TTC549 (cell line): ENCODE measurements around the gene CDSN.
"Not testable (repeated sequence)": the region's sequence is repeated elsewhere in the genome, so short reads cannot be mapped to it uniquely, and the experiment has no call there.

Source experiments
- FAIRE-seq: peaks from 2 replicates; lab custom pipeline; 2012; peaks lifted over from hg19 to GRCh38; lab: Jason Lieb, UNC

CDSN gene, protein sequence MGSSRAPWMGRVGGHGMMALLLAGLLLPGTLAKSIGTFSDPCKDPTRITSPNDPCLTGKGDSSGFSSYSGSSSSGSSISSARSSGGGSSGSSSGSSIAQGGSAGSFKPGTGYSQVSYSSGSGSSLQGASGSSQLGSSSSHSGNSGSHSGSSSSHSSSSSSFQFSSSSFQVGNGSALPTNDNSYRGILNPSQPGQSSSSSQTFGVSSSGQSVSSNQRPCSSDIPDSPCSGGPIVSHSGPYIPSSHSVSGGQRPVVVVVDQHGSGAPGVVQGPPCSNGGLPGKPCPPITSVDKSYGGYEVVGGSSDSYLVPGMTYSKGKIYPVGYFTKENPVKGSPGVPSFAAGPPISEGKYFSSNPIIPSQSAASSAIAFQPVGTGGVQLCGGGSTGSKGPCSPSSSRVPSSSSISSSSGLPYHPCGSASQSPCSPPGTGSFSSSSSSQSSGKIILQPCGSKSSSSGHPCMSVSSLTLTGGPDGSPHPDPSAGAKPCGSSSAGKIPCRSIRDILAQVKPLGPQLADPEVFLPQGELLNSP

DNA sequence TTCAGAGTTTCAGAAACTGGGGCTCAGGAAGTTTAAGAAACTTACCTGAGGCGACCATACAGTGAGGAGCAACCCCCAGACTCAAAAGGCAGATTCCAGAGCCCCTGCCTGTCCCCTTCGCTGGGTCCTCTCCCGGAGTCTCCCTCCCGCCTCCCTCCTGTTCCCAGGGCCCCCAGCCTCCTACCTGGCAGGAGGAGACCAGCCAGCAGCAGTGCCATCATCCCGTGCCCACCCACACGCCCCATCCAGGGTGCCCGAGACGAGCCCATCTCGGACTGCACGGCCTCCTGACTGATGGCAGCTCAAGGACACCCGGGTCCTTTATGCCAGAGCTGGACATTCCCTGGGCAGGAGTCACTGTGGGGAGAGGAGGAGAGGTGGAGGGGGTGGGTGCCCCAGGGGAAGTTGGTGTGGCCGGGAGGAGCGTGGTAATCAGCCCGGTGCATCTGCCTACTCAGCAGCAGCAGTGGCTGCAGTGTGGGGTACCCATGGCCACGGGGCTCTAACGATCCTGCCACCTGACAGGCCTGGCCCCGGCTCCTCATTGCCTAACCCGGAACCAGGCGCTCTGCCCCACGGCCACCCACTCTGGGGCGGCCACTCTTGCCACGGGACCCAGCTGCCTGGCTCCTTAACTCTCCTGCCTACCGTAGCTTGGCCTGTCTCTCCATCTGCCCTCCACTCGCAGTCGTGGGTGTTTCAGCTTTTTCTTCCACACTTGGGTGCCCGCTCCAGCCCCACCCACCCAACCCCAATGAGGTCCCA lies at the start of gene CDSN:
TSS of gene CDSN (minus strand) at position 296 of the 765 bp plus-strand sequence. CDS start at position 269, 27 bp downstream.
- no peak for FAIRE-seq

DNA sequence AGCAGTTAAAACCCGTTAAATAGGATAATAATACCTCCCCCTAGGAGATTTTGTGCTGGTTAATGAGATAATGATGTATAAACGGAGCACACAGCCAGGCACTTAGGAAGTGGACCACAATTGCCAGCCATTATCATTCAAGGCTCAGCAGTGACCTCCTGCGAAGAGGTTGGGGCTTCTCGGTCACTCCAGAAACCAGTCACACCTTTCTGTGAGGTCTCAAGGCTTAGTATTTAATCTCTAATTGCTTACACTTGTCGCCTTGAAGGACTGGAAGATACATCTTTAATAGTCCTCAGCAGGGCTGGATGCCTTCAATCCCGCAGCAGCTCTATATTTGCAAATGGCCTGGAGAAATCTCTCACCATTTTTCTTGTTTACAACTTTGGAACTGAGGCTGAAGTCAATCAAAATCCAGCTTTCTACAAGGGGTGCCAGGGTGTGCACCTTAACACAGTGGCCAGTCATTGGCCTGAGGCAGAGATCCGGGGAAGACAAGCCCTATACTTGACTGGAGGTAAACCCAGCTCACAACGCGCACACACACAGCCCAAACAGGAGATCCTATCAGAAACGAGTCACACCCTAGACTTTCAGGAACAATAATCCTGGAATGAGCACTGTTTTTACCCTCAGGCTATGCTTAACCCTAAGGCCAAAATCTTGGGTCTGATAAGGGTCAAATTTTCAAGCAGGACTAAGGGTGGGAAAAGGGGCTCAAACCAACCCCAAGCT lies 49.0 kb upstream of the CDSN start:
- no peak for FAIRE-seq

DNA sequence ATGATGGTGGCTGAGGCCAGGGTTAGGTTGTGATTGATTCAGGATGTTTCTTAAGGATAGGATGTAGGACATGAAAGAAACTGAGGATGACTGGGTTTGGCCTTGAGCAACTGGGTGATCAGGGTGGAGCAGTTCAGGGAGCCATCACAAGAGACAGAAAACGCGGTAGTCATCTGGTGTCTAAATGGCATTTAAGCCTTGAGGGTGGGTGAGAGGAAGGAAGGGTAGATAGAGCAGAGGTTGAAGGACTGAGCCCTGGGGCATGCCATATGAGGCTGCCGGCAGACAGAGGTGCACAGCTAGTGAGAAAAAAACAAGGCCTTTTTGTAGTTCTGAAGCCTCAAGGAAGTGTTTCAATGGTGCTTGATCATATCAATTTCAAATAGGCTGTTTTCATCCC lies 48.4 kb upstream of the CDSN start:
- FAIRE-seq = no peak

DNA sequence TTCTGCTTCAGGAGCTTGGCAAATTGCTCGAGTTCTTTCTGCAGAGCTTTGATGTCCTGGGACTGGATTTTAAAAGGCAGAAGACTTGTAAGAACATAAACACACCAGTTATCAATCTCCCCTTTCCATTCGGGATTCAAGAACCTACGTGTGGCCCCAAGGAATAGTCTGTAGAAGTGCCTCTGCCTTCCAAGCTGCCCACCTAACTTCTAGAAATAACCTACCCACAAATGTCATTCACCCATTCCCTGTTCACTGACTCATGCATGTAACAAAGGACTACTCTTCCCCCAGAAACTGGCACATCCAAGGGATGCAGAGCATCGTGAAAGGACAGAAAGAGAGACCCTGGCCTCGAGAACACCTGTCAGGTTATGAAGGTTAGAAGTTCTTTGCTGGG lies 45.7 kb upstream of the CDSN start:
- FAIRE-seq = no peak

DNA sequence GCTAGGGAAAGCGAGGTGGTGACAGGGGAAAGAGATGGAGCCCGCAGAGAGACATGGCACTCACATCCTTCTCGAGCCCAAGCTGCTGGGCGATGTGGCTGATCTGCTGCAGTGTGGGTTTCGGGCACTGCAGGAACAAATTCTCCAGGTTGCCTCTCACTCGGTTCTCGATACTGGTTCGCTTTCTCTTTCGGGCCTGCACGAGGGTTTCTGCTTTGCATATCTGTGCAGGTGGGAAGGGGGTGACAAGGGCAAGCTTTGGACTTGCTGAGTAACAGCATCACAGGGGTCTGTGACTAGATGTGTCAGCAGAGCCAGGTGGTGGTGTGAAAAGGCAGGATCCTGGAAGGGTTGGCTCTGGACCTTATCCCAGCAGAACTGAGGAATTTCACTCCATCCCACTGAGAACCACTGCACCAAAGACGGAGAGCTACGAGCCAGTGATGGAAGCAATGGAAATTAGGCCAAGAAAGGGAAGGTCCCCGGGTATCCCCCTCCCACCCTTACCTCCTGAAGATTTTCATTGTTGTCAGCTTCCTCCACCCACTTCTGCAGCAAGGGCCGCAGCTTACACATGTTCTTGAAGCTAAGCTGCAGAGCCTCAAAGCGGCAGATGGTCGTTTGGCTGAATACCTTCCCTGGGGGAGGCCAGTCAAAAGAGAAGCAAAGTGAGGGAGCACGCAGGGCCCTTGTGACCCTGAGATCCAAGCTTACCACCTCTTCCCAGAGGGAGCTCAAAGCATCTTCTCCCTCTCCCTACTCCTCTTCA lies 45.0 kb upstream of the CDSN start:
- FAIRE-seq = not testable (repeated sequence)

DNA sequence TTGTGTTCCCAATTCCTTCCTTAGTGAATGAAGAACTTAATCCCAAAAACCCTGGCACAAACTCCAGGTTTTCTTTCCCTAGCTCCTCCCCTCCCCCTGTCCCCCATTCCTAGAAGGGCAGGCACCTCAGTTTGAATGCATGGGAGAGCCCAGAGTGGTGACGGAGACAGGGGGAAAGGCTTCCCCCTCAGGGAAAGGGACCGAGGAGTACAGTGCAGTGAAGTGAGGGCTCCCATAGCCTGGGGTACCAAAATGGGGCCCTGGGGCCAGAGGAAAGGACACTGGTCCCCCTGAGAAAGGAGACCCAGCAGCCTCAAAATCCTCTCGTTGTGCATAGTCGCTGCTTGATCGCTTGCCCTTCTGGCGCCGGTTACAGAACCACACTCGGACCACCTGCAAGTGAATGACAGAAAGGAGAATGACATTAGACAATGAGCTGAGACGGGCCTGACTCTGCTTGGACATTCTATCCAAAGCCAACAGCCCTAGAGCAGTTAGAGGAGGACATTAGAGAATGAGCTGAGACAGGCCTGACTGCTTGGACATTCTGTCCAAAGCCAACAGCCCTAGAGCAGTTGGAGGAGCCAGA lies 44.3 kb upstream of the CDSN start:
- FAIRE-seq = not testable (repeated sequence)

DNA sequence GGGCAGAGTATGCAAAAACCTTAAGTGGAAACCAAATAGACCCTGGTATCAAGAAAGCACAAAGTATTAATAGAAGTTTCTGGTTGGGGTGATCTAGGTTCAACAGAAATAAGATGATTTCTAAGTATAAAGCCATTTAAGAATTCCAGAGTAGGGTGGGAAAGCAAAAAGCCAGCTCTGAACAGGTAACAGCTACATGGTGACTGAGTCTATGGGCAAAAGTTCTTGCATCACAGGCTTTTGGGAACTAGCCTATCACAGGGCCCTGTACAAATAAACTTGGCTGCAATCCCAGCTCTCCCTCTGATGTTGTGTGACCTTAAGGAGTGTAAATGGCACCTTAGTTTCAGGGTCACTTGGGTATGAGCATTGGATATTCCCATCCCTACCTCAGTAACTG lies 43.7 kb upstream of the CDSN start:
- FAIRE-seq = no peak

DNA sequence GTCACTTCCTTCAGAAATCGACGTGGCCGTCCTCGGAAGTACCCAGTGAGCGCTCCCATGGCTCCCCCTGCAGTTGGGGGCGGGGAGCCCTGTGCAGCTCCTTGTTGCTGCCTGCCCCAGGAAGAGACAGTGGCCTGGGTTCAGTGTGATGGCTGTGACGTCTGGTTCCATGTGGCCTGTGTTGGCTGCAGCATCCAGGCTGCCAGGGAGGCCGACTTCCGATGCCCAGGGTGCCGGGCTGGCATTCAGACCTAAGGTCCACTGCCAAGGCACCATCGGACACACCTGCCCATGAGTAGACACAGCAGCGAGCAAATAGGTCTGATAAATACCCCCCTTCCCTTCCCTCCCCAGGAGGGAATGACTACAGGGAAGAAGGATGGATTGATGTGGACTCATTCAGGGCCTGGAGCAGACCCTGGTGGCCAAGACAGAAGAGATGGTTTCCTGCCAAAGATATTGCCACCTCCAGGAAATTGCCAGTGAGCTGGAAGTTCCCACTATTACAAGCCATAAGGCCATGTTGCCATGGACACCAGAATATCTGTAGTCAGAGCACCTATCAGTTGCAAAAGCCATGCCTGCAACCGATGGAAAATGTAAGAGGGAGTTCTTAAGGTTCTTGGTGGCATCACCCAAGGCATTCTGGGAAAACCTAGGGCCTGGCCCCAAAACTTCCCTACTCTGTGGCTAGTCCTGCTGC lies 42.4 kb upstream of the CDSN start:
- no peak for FAIRE-seq

DNA sequence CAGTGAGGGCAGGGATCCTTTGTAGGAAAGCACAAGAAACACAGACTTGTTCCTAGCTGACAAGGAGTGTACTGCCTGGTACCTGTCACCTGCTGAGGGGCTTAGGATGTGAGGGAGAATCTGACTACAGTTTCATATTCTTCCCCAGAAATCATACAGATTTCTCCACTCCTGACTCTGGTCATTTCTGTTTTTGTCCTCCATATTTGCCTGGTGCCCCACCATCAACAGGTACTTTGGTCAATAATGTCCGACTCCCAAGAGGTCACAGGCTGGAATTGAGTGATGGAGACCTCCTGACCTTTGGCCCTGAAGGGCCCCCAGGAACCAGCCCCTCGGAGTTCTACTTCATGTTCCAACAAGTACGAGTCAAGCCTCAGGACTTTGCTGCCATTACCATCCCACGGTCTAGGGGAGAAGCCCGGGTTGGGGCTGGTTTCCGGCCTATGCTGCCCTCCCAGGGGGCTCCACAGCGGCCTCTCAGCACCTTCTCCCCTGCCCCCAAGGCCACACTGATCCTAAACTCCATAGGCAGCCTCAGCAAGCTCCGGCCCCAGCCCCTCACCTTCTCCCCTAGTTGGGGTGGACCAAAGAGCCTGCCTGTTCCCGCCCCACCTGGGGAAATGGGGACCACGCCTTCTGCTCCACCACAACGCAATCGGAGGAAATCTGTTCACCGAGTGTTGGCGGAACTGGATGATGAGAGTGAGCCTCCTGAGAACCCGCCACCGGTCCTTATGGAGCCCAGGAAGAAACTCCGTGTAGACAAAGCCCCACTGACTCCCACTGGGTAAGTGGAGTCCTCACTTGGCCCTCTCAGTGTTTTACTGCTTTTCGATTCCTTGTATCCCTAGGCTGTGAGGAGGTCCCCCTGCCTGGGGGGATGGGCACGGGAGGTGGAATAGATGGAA lies 41.2 kb upstream of the CDSN start:
- FAIRE-seq = no peak

DNA sequence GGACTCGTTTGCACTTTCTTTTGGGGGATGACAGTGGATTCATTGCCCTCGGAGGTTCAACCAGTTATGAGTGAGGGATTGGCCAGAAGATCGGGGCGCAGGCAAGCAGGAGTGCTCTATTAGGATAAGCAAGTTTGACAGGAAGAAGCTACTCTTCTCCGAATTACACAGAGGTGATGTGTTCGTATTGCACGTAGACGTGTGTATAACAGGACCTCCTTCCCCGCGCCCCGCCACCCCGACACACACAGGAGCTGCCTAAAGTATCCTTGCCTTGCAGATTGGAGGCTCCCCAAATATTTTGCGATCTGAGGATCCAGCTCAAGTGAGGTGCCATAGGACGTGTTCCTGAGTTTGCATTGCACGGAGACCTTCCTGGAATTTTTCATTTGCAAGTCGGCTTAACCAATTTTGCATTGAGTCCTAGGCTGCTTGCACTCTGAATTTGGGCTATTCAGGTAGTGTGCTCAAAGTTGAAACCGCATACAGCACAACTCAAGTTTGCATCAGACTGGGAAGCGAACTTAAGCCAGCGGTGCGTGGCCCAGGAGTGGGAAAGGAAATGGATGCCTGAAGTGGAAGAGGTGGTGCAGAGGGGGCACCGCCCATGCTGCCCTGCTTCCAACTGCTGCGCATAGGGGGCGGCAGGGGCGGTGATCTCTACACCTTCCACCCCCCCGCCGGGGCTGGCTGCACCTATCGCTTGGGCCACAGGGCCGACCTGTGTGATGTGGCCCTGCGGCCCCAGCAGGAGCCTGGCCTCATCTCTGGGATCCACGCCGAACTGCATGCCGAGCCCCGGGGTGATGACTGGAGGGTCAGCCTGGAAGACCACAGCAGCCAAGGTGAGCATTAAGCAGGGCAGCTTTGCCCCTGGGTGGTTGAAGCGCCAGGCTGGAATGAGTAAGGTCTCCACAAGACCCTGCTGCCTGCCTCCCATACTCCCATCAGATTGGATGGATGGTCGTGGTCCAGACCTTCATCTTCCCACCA lies 38.9 kb upstream of the CDSN start:
- no peak for FAIRE-seq

DNA sequence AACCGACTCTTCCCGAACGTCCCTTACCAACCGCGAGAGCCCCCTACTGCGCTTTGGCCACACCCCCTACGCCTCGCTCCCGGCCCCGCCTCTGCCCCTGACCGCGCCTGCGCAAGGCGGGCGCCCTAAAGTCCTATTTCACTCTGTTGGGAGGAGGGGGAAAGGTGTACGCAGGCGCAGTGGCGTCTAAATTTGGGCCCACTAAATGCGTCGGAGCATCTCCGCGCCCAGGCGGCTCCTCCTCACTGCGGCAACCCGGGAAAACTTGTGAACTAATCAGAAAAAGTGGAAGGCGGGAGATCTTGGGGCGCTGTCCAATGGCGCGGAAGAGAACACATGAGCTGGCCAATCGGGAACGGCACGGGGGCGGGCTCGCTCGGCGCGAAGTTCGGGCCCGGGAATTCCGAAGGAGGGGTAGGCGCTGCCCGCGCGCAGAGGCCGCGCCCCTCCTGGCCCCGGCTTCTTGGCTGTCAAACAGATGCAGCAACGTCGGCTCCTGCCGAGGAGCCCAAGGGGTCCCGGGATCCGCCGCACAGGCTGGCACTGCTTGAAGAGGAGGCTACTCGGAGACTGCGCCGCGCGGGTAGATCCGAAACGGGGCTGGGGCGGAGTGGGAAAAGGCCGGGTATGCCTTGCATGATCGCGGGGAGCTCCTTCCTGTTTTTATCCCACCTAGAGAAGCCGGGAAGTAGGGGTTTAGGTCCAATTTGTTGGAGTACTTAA lies 38.1 kb upstream of the CDSN start, which contains the start of gene TCF19:
TSS of gene TCF19 (plus strand) at position 450 of the 723 bp plus-strand sequence. CDS start 881 bp downstream, outside the sequence.
- FAIRE-seq = peak; percentile 92

DNA sequence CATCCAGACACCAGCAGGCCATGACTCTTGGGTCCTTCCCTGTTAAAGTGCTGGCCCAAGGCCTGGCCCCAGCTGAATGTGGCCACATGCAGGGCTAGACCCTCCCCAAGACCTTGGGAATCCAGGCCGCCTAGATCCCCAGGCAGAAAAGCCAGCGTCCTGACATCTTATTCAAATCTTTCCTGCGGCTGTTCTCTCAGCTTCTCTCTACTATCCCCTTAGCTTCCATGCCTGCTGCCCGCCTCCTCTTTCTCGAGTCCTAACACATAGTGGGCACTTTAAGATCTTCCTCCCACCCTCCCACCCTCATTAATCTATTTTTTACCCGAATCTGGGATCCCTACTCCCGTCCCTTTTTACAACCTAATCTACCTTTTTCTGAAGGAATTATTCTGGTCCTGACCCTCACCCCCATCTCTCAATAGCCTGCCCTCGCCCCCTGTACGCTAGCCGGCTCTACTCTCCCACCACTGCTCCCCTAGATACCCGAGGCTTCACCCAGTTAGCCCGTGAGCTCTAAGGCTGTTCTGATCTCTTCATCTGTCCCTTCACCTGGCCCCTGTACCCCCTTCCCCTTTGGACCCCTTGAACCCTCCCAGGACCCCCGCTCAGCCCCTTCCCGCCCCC lies 37.4 kb upstream of the CDSN start, which contains the start of gene CCHCR1:
TSS of gene CCHCR1 (minus strand) at position 290 of the 627 bp plus-strand sequence. CDS start at position 88, 202 bp downstream.
- no peak for FAIRE-seq

DNA sequence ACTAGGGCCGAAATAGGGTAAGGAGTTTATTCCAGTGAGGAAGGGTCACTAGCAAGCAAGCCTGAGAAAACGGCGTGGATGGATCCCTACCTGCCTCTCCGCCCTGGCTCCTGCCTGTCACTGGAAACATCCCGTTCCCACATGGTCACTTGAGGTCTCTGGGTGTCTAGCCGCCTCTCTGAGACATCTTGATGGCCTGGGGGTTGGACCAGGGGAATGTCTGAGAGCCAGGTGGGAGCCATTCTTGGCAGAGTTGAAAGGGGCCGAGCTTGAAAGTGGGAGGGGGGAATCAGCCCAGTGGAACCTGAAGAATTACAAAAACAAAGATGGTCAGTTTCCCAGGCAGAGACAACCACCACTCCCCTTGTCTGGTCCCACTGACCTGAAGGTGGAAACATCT lies 36.4 kb upstream of the CDSN start:
- no peak for FAIRE-seq

DNA sequence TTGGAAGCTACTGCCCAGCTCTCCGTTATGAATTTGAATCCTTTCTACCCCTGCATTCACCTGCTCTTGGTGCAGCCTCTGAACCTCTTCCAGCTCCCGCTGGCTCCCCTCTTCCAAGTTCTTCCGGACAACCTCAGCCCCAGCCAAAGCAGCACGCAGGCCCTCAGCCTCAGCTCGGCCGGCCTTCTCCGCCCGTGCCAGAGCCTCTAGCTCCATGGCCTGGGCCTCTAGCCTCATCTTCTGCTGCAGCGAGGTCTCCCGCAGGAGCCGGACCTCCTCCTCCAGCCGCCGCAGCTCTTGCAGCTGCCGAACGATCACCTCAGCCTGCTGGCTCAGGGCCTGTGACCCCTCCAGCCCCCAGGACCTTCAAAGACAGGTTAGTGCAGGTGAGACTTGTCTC lies 34.2 kb upstream of the CDSN start:
- no peak for FAIRE-seq

DNA sequence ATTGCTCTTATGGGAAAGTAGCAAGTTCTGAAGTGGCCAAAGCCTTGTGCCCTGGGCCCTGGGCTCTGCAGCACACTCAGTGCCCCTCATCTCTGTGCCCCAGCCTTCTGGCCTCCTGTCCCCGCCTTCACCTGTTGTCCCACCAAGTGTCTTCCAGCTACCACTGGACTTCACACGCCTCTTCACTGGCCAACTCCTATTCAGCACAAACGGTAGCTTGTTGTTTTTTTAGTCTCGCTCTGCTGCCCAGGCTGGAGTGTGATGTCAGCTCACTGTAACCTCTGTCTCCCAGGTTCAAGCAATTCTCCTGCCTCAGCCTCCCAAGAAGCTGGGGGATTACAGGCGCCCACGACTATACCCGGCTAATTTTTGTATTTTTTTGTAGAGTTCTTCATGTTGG lies 32.5 kb upstream of the CDSN start:
- FAIRE-seq = no peak

DNA sequence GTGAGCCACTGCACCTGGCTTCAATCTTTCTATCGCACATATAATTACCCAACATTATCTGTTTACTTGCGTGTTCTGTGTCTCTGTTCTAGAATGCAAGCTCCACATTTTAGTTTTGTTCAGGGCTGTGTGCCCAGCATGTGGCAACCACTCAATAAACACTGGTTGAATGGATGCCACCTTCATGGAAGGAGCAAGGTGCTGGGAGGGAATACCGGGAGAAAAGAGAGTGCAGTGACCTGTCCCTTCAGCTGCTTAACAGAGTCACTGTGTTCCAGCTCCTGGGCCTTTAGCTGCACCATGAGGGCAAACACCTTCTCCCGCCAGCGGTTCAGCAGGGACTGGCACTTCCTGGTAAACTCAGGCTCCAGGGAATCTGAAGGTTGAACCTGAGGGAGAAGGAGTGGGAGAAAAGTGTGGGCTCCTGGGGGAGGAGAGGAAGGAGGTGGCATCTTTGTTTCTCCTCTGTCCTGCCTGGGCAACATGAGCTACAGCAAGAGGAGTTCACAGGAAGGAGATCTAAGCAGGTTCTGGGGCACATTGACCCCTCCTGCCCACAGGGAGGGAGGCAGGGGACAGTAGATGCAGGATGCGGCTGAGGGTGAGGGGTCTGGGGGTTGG lies 29.7 kb upstream of the CDSN start:
- no peak for FAIRE-seq

DNA sequence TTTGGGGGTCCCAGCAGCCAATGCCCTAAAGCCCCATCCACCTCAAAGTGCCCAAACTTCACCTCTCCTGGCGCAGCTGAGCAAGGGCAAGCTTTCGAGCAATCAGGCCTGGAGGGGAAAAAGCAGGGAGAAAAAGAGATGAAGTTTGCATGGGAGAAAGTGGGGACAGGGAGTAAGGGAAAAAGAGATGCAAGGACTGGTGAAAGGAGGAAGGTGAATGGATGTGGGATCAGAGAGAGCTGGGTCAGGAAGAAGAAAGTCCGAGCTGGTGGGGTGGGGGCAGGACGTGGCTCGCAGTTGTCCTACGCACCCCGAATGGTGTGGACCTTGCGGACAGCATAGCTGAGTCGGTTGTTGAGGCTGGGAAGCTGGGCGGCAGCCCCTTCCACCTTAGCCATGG lies 25.1 kb upstream of the CDSN start:
- FAIRE-seq = no peak
